SJSA1 (cell line): ENCODE data around the gene FAM20C. TPM values are rescaled to one million over a fixed set of nuclear protein-coding genes. Genes with fewer than 3 reads are reported as not detected.
A peak's percentile ranks its signal among the peaks of the same experiment; 100 is the strongest.

Source experiments
- DNase-seq, 2 experiments: peaks; one replicate each; pipeline ENCODE4 v3.0.0-alpha.2; 2015 to 2020; ENCODE audit warnings: low spot score in 2 of 2, low read depth in 1 of 2
- H3K27ac ChIP-seq: fragments of 250-450 bp; sonication (Bioruptor Pico); 2 replicates; pipeline ENCODE4 v1.5.1; 2020; ENCODE audit warnings: mild to moderate bottlenecking, moderate library complexity
- H3K27me3 ChIP-seq: fragments of 250-450 bp; sonication (Bioruptor Pico); replicated peaks from 2 replicates; pipeline ENCODE4 v1.5.1; 2020; ENCODE audit warnings: mild to moderate bottlenecking, moderate library complexity
- H3K36me3 ChIP-seq: fragments of 250-450 bp; sonication (Bioruptor Pico); 2 replicates; pipeline ENCODE4 v1.5.1; 2020; ENCODE audit warnings: mild to moderate bottlenecking
- H3K4me1 ChIP-seq: fragments of 250-450 bp; sonication (Bioruptor Pico); replicated peaks from 2 replicates; pipeline ENCODE4 v1.6.1; 2021; ENCODE audit warnings: mild to moderate bottlenecking
- H3K4me3 ChIP-seq: fragments of 250-450 bp; sonication (Bioruptor Pico); 2 replicates; pipeline ENCODE4 v1.5.1; 2020; ENCODE audit warnings: mild to moderate bottlenecking
- H3K9me3 ChIP-seq: fragments of 250-450 bp; sonication (Bioruptor Pico); replicated peaks from 2 replicates; pipeline ENCODE4 v1.5.1; 2020; ENCODE audit warnings: mild to moderate bottlenecking
- total RNA-seq: library from RNA; depleted of rRNA; stranded (reverse); fragments of >200 nt; shearing (Covaris generic); gene quantifications from 2 replicates; pipeline ENCODE4 v1.2.3, GENCODE V29; 2014

FAM20C gene
- total RNA-seq, 1 experiment from 2014 or later, result 0.18 TPM

GRCh38 chr7:154096-154799 is 38.1 kb upstream of the FAM20C start:
- H3K9me3 ChIP-seq, result no peaks in the 10 kb centered on the region
- no peak overlapping the region for H3K4me3 ChIP-seq
- no peak for DNase-seq
- no peaks in the 10 kb centered on the region for H3K27me3 ChIP-seq
- H3K27ac ChIP-seq, result no peak overlapping the region
- peaks cover 6% of the 10 kb centered on the region for H3K4me1 ChIP-seq
- no peaks in the 10 kb centered on the region for H3K36me3 ChIP-seq

- Histone ChIP-seq H3K9me3 (no peaks in the 10 kb centered on the region), H3K4me1 (no peaks in the 10 kb centered on the region), H3K4me3 (no peak overlapping the region), H3K27ac (no peak overlapping the region), H3K27me3 (no peaks in the 10 kb centered on the region), H3K36me3 (no peaks in the 10 kb centered on the region)
- no peak for DNase-seq
Measured at GRCh38 chr7:155469-155900, 36.9 kb upstream of the FAM20C start.

GRCh38 chr7:156111-157007 is 36.0 kb upstream of the FAM20C start:
- H3K27me3 ChIP-seq, result no peaks in the 10 kb centered on the region
- H3K36me3 ChIP-seq, result no peaks in the 10 kb centered on the region
- H3K27ac ChIP-seq, result no peak overlapping the region
- no peak overlapping the region for H3K4me3 ChIP-seq
- no peaks in the 10 kb centered on the region for H3K4me1 ChIP-seq
- DNase-seq, result no peak
- no peaks in the 10 kb centered on the region for H3K9me3 ChIP-seq

- Histone ChIP-seq H3K4me1 (no peaks in the 10 kb centered on the region), H3K4me3 (no peak overlapping the region), H3K27me3 (no peaks in the 10 kb centered on the region), H3K9me3 (no peaks in the 10 kb centered on the region), H3K36me3 (no peaks in the 10 kb centered on the region), H3K27ac (no peak overlapping the region)
- no peak for DNase-seq
Measured at GRCh38 chr7:157008-157310, 35.4 kb upstream of the FAM20C start.

- DNase-seq, result no peak
- Histone ChIP-seq H3K9me3 (no peaks in the 10 kb centered on the region), H3K4me1 (no peaks in the 10 kb centered on the region), H3K4me3 (no peak overlapping the region), H3K36me3 (no peaks in the 10 kb centered on the region), H3K27ac (no peak overlapping the region), H3K27me3 (no peaks in the 10 kb centered on the region)
Measured at GRCh38 chr7:157771-158625, 34.4 kb upstream of the FAM20C start.

GRCh38 chr7:158771-159170 is 33.6 kb upstream of the FAM20C start:
- Histone ChIP-seq H3K9me3 (no peaks in the 10 kb centered on the region), H3K27me3 (no peaks in the 10 kb centered on the region), H3K4me1 (no peaks in the 10 kb centered on the region), H3K27ac (no peak overlapping the region), H3K4me3 (no peak overlapping the region), H3K36me3 (no peaks in the 10 kb centered on the region)
- no peak for DNase-seq

- H3K9me3 ChIP-seq, result no peaks in the 10 kb centered on the region
- H3K4me3 ChIP-seq, result no peak overlapping the region
- no peaks in the 10 kb centered on the region for H3K36me3 ChIP-seq
- H3K4me1 ChIP-seq, result no peaks in the 10 kb centered on the region
- H3K27me3 ChIP-seq, result no peaks in the 10 kb centered on the region
- H3K27ac ChIP-seq, result no peak overlapping the region
- DNase-seq, result peak in 1 of 2 experiments; percentile 15
Measured at GRCh38 chr7:159370-160270, 32.8 kb upstream of the FAM20C start.

- DNase-seq, result no peak
- H3K4me3 ChIP-seq, result no peak overlapping the region
- no peaks in the 10 kb centered on the region for H3K9me3 ChIP-seq
- no peaks in the 10 kb centered on the region for H3K36me3 ChIP-seq
- H3K27ac ChIP-seq, result no peak overlapping the region
- no peaks in the 10 kb centered on the region for H3K4me1 ChIP-seq
- no peaks in the 10 kb centered on the region for H3K27me3 ChIP-seq
Measured at GRCh38 chr7:160958-161725, 31.2 kb upstream of the FAM20C start.

GRCh38 chr7:162632-163297 is 29.6 kb upstream of the FAM20C start:
- Histone ChIP-seq H3K27me3 (no peaks in the 10 kb centered on the region), H3K36me3 (no peaks in the 10 kb centered on the region), H3K4me1 (no peaks in the 10 kb centered on the region), H3K27ac (no peak overlapping the region), H3K4me3 (no peak overlapping the region), H3K9me3 (no peaks in the 10 kb centered on the region)
- DNase-seq, result no peak

GRCh38 chr7:163298-163695 is 29.1 kb upstream of the FAM20C start:
- H3K4me3 ChIP-seq, result no peak overlapping the region
- no peaks in the 10 kb centered on the region for H3K9me3 ChIP-seq
- H3K4me1 ChIP-seq, result no peaks in the 10 kb centered on the region
- no peaks in the 10 kb centered on the region for H3K36me3 ChIP-seq
- DNase-seq, result no peak
- no peak overlapping the region for H3K27ac ChIP-seq
- H3K27me3 ChIP-seq, result no peaks in the 10 kb centered on the region

- Histone ChIP-seq H3K4me1 (no peaks in the 10 kb centered on the region), H3K27me3 (no peaks in the 10 kb centered on the region), H3K36me3 (no peaks in the 10 kb centered on the region), H3K9me3 (no peaks in the 10 kb centered on the region), H3K4me3 (no peak overlapping the region), H3K27ac (no peak overlapping the region)
- DNase-seq, result no peak
Measured at GRCh38 chr7:163971-164881, 28.1 kb upstream of the FAM20C start.
